Kidney (tissue), 14 donors: Measurements from ENCODE around the gene OLR1. TPM values are rescaled to one million over a fixed set of nuclear protein-coding genes. Genes with fewer than 3 reads are reported as not detected.

Source experiments
- DNase-seq, 5 donors: peaks; one replicate each; pipeline ENCODE4 v3.0.0-alpha.2; 2013 to 2020
- FAIRE-seq: peaks from 2 replicates; lab custom pipeline; 2012; peaks lifted over from hg19 to GRCh38; lab: Jason Lieb, UNC
- H3K27ac ChIP-seq, 2 donors: one replicate each; pipeline ENCODE4 v1.7.0; 2013; ENCODE audit warnings: low read depth in 2 of 2, low read length in 2 of 2, inconsistent platforms in 1 of 2
- H3K27me3 ChIP-seq: one replicate; pipeline ENCODE4 v1.7.1; 2013; ENCODE audit warnings: low read length, inconsistent platforms; ENCODE audit not compliant: control insufficient read depth, insufficient read depth
- H3K36me3 ChIP-seq, 3 donors: one replicate each; pipeline versions ENCODE4 v1.7.0 to v1.7.1; 2013; ENCODE audit warnings: low read length in 3 of 3, control low read depth in 1 of 3, inconsistent platforms in 1 of 3; ENCODE audit not compliant: insufficient read depth in 3 of 3, control insufficient read depth in 2 of 3
- H3K4me1 ChIP-seq, 3 donors: one replicate each; pipeline versions ENCODE4 v1.7.0 to v1.7.1; 2013; ENCODE audit warnings: low read length in 3 of 3, inconsistent platforms in 1 of 3, low read depth in 1 of 3; ENCODE audit not compliant: control insufficient read depth in 2 of 3, insufficient read depth in 2 of 3
- H3K4me3 ChIP-seq, 3 donors: one replicate each; pipeline versions ENCODE4 v1.7.0 to v1.8.1; 2013; ENCODE audit warnings: low read length in 3 of 3, control low read depth in 1 of 3, inconsistent platforms in 1 of 3
- H3K9ac ChIP-seq, 3 donors: one replicate each; pipeline versions ENCODE4 v1.7.0 to v1.7.1; 2013; ENCODE audit warnings: low read length in 3 of 3, control low read depth in 1 of 3, inconsistent platforms in 1 of 3
- H3K9me3 ChIP-seq, 3 donors: one replicate each; pipeline versions ENCODE4 v1.7.0 to v1.7.1; 2013; ENCODE audit warnings: low read length in 3 of 3, control low read depth in 1 of 3, inconsistent platforms in 1 of 3; ENCODE audit not compliant: control insufficient read depth in 2 of 3, insufficient read depth in 1 of 3
- CTCF ChIP-seq: IDR thresholded peaks from 3 replicates; pipeline ENCODE4 v1.5.1; 2012; ENCODE audit warnings: mild to moderate bottlenecking, moderate library complexity, borderline replicate concordance; ENCODE audit not compliant: insufficient read depth; ENCODE audit errors: extremely low read depth
- intact Hi-C: fragments of 100-400 bp; cut with DNase I; formaldehyde crosslinking; loops from one replicate; pipeline ENCODE4 v1.11.1; 2022
- polyA plus RNA-seq: library from polyadenylated mRNA; stranded (reverse); fragments of 350-450 nt; fragmentation: Illumina TruSeq; extraction: RNeasy Lipid Tissue Mini Kit (QIAGEN cat#74804); gene quantifications from one replicate; pipeline ENCODE4 v1.2.3, GENCODE V29; 2014; ENCODE audit warnings: low read depth, low replicate concordance; ENCODE audit not compliant: insufficient read depth
- total RNA-seq: library from RNA; stranded (reverse); fragmentation: NEBNext Ultra II Directional; extraction: Animal tissue kit (Norgen Biotek cat#: 25700); gene quantifications from one replicate; pipeline ENCODE4 v1.2.1, GENCODE V29; 2021
- donor health status: control.
- donor health status: control.
- donor health status: control.
- donor health status: control.
- donor health status: control.
- donor health status: DM: yes; HTN: yes; CAD: no.
- donor health status: Normal renal cell carcinoma (clear cell type).

The OLR1 gene
- total and polyA plus RNA-seq, 2 donors from 2014 or later: 6.7 to 11.5 TPM

- Histone ChIP-seq H3K4me1 (peaks cover 0 to 5% (median 0%) of the 10 kb centered on the region in 3 donors), H3K36me3 (no peaks in the 10 kb centered on the region), H3K4me3 (no peak overlapping the region)
These were observed 39.4 kb upstream of the OLR1 start for GRCh38 chr12:10211101-10211939.

GRCh38 chr12:10210225-10210624, 38.3 kb upstream of the OLR1 start:
- intact Hi-C loops: no loop called here
- no peak overlapping the region for H3K27ac ChIP-seq
- H3K36me3 ChIP-seq: no peaks in the 10 kb centered on the region
- FAIRE-seq (no peak), DNase-seq (no peak)
- no peaks in the 10 kb centered on the region for H3K9me3 ChIP-seq
- H3K4me3 ChIP-seq: no peak overlapping the region
- no peak overlapping the region for H3K9ac ChIP-seq
- no peak for TF ChIP-seq CTCF
- H3K4me1 ChIP-seq: peaks cover 0 to under 1% (median 0%) of the 10 kb centered on the region in 3 donors
- no peaks in the 10 kb centered on the region for H3K27me3 ChIP-seq

More at GRCh38 chr12:10211101-10211939, 39.4 kb upstream of the OLR1 start:
- Histone ChIP-seq H3K27ac (peak overlapping the region; percentile 99 to 100), H3K9ac (peak overlapping the region in 1 of 3 donors; percentile 41), H3K9me3 (no peaks in the 10 kb centered on the region), H3K27me3 (no peaks in the 10 kb centered on the region)
- TF ChIP-seq CTCF: no peak
- FAIRE-seq (no peak), DNase-seq (peak in 1 of 5 donors; percentile 42)
- intact Hi-C loops: no loop called here

- no peak for DNase-seq
- H3K9me3 ChIP-seq: no peaks in the 10 kb centered on the region
- H3K36me3 ChIP-seq: no peaks in the 10 kb centered on the region
- no peak overlapping the region for H3K9ac ChIP-seq
- H3K4me1 ChIP-seq: no peaks in the 10 kb centered on the region
- no peak for FAIRE-seq
- no peak overlapping the region for H3K4me3 ChIP-seq
- H3K27ac ChIP-seq: no peak overlapping the region
- H3K27me3 ChIP-seq: no peaks in the 10 kb centered on the region
- intact Hi-C loops: no loop called here
- TF ChIP-seq CTCF: no peak
These were observed 35.2 kb upstream of the OLR1 start for GRCh38 chr12:10207136-10207535.
